H9 (cell line): ENCODE results near the gene BMP5. TPM values are rescaled to one million over a fixed set of nuclear protein-coding genes. Genes with fewer than 3 reads are reported as not detected.

Source experiments
- DNase-seq: peaks from one replicate; pipeline ENCODE4 v3.0.0-alpha.2; 2017
- H2AFZ ChIP-seq: one replicate; pipeline ENCODE4 v1.6.1; 2013; ENCODE audit warnings: mild to moderate bottlenecking, low read length, control low read depth, moderate library complexity
- H2AK5ac ChIP-seq: 2 replicates; pipeline ENCODE4 v1.6.1; 2013; ENCODE audit warnings: low read length, control low read depth, mixed read lengths; ENCODE audit not compliant: insufficient read length
- H2BK120ac ChIP-seq: one replicate; pipeline ENCODE4 v1.6.1; 2013; ENCODE audit warnings: low read depth, mild to moderate bottlenecking, low read length, control low read depth, inconsistent platforms; ENCODE audit not compliant: poor library complexity, severe bottlenecking
- H2BK12ac ChIP-seq: 2 replicates; pipeline ENCODE4 v1.6.1; 2013; ENCODE audit warnings: low read length, control low read depth, mixed read lengths, low read depth; ENCODE audit not compliant: insufficient read length
- H2BK15ac ChIP-seq: 2 replicates; pipeline ENCODE4 v1.6.1; 2013; ENCODE audit warnings: low read depth, low read length, control low read depth
- H2BK20ac ChIP-seq: one replicate; pipeline ENCODE4 v1.6.1; 2013; ENCODE audit warnings: low read depth, mild to moderate bottlenecking, low read length, control low read depth, inconsistent platforms; ENCODE audit not compliant: poor library complexity, severe bottlenecking
- H2BK5ac ChIP-seq: 2 replicates; pipeline ENCODE4 v1.6.1; 2013; ENCODE audit warnings: low read length, control low read depth, mixed read lengths; ENCODE audit not compliant: insufficient read length
- H3K14ac ChIP-seq: 2 replicates; pipeline ENCODE4 v1.6.1; 2013; ENCODE audit warnings: low read length, control low read depth; ENCODE audit not compliant: insufficient read depth
- H3K18ac ChIP-seq: 2 replicates; pipeline ENCODE4 v1.6.1; 2013; ENCODE audit warnings: low read depth, mild to moderate bottlenecking, mixed read lengths, low read length, control low read depth; ENCODE audit not compliant: insufficient read length
- H3K23ac ChIP-seq: 2 replicates; pipeline ENCODE4 v1.6.1; 2013; ENCODE audit warnings: low read length, control low read depth, mixed read lengths, low read depth; ENCODE audit not compliant: insufficient read length
- H3K23me2 ChIP-seq: 2 replicates; pipeline ENCODE4 v1.6.1; 2013; ENCODE audit warnings: low read depth, mild to moderate bottlenecking, mixed read lengths, low read length, control low read depth; ENCODE audit not compliant: insufficient read length, poor library complexity, severe bottlenecking
- H3K27ac ChIP-seq: 2 replicates; pipeline ENCODE4 v1.5.1; 2013; ENCODE audit warnings: low read length, control low read depth, mixed read lengths, low read depth; ENCODE audit not compliant: insufficient read length
- H3K27me3 ChIP-seq: 2 replicates; pipeline ENCODE4 v1.6.1; 2013; ENCODE audit warnings: low read length, control low read depth, inconsistent platforms; ENCODE audit not compliant: insufficient read depth
- H3K4ac ChIP-seq: 2 replicates; pipeline ENCODE4 v1.6.1; 2013; ENCODE audit warnings: low read depth, mild to moderate bottlenecking, control low read depth, inconsistent platforms, low read length, moderate library complexity
- H3K4me1 ChIP-seq: 2 replicates; pipeline ENCODE4 v1.6.1; 2013; ENCODE audit warnings: low read length, control low read depth, inconsistent platforms; ENCODE audit not compliant: insufficient read depth
- H3K4me2 ChIP-seq: 2 replicates; pipeline ENCODE4 v1.6.1; 2013; ENCODE audit warnings: low read length, control low read depth, mixed read lengths; ENCODE audit not compliant: insufficient read length, insufficient read depth
- H3K56ac ChIP-seq: 2 replicates; pipeline ENCODE4 v1.6.1; 2013; ENCODE audit warnings: low read depth, mild to moderate bottlenecking, mixed read lengths, low read length, control low read depth; ENCODE audit not compliant: insufficient read length
- H3K79me1 ChIP-seq: 2 replicates; pipeline ENCODE4 v1.6.1; 2013; ENCODE audit warnings: low read depth, mild to moderate bottlenecking, moderate library complexity, low read length, control low read depth, inconsistent platforms; ENCODE audit not compliant: insufficient read depth, poor library complexity, severe bottlenecking
- H3K79me2 ChIP-seq: 2 replicates; pipeline ENCODE4 v1.6.1; 2013; ENCODE audit warnings: low read length, control low read depth, inconsistent platforms; ENCODE audit not compliant: insufficient read depth
- H3K9ac ChIP-seq: 2 replicates; pipeline ENCODE4 v1.6.1; 2013; ENCODE audit warnings: low read length, control low read depth, mixed read lengths; ENCODE audit not compliant: insufficient read length; ENCODE audit errors: extremely low read depth
- H3K9me3 ChIP-seq: one replicate; pipeline ENCODE4 v1.6.1; 2013; ENCODE audit warnings: low read depth, low read length, inconsistent platforms; ENCODE audit not compliant: control insufficient read depth
- H3T11ph ChIP-seq: one replicate; pipeline ENCODE4 v1.6.1; 2013; ENCODE audit warnings: mild to moderate bottlenecking, low read length, control low read depth, inconsistent platforms
- H4K20me1 ChIP-seq: one replicate; pipeline ENCODE4 v1.6.1; 2013; ENCODE audit not compliant: control insufficient read depth, insufficient read length, insufficient read depth
- H4K5ac ChIP-seq: 2 replicates; pipeline ENCODE4 v1.6.1; 2013; ENCODE audit warnings: low read depth, mild to moderate bottlenecking, mixed read lengths, low read length, control low read depth; ENCODE audit not compliant: insufficient read length
- H4K8ac ChIP-seq: replicated peaks from 2 replicates; pipeline ENCODE4 v1.6.1; 2013; ENCODE audit warnings: low read length, control low read depth, mixed read lengths, low read depth; ENCODE audit not compliant: insufficient read length
- H4K91ac ChIP-seq: 2 replicates; pipeline ENCODE4 v1.6.1; 2013; ENCODE audit warnings: low read depth, mild to moderate bottlenecking, moderate library complexity, mixed read lengths, low read length, control low read depth; ENCODE audit not compliant: insufficient read length
- H3K27ac Mint-ChIP-seq, 3 experiments: 2 replicates in 2 of 3; 3 replicates in 1 of 3; pipeline ENCODE4 v1.8.0; 2020 to 2021; ENCODE audit warnings: mixed read lengths in 3 of 3, mild to moderate bottlenecking in 1 of 3, moderate library complexity in 1 of 3
- H3K27me3 Mint-ChIP-seq: 2 replicates; pipeline ENCODE4 v1.8.0; 2021; ENCODE audit warnings: low read depth, mild to moderate bottlenecking, moderate library complexity, mixed read lengths
- H3K36me3 Mint-ChIP-seq, 3 experiments: 2 replicates in 2 of 3; 3 replicates in 1 of 3; pipeline ENCODE4 v1.8.0; 2020 to 2021; ENCODE audit warnings: low read depth in 3 of 3, mixed read lengths in 3 of 3; ENCODE audit not compliant: insufficient read depth in 1 of 3
- H3K4me1 Mint-ChIP-seq, 2 experiments: 2 replicates each; pipeline ENCODE4 v1.8.0; 2020; ENCODE audit warnings: mixed read lengths in 2 of 2
- H3K4me3 Mint-ChIP-seq, 2 experiments: 2 replicates in 1 of 2; 3 replicates in 1 of 2; pipeline ENCODE4 v1.8.0; 2020 to 2021; ENCODE audit warnings: mild to moderate bottlenecking in 2 of 2, mixed read lengths in 2 of 2, moderate library complexity in 1 of 2
- H3K9me3 Mint-ChIP-seq, 2 experiments: 2 replicates in 1 of 2; 3 replicates in 1 of 2; pipeline ENCODE4 v1.8.0; 2020; ENCODE audit warnings: mild to moderate bottlenecking in 2 of 2, mixed read lengths in 2 of 2, moderate library complexity in 1 of 2
- CTCF ChIP-seq: fragments of 200-600 bp; sonication (generic); conservative IDR thresholded peaks from 3 replicates; pipeline ENCODE4 v1.8.0; 2021; ENCODE audit warnings: antibody characterized with exemption, mild to moderate bottlenecking
- total RNA-seq: library from RNA; stranded (reverse); gene quantifications from 2 replicates; pipeline ENCODE4 v1.2.1, GENCODE V29; 2021

BMP5 gene
- total RNA-seq, 1 experiment from 2014 or later, result not detected

- H2BK20ac ChIP-seq, result no peak overlapping the region
- no peak overlapping the region for H3K4me2 ChIP-seq
- no peak overlapping the region for H3T11ph ChIP-seq
- no peaks in the 10 kb centered on the region for H4K20me1 ChIP-seq
- no peak overlapping the region for H3K14ac ChIP-seq
- H3K23ac ChIP-seq, result no peak overlapping the region
- no peak overlapping the region for H3K9ac ChIP-seq
- H2BK15ac ChIP-seq, result no peak overlapping the region
- Mint-ChIP-seq H3K36me3 (no peaks in the 10 kb centered on the region), H3K27me3 (no peaks in the 10 kb centered on the region), H3K27ac (no peak overlapping the region; a peak in 1 of 7 replicates), H3K4me1 (no peaks in the 10 kb centered on the region), H3K9me3 (no peaks in the 10 kb centered on the region), H3K4me3 (no peak overlapping the region; a peak in 1 of 5 replicates)
- DNase-seq, result no peak
- H2AK5ac ChIP-seq, result no peak overlapping the region
- H3K18ac ChIP-seq, result no peak overlapping the region
- no peak overlapping the region for H2BK12ac ChIP-seq
- H3K56ac ChIP-seq, result no peak overlapping the region
- no peaks in the 10 kb centered on the region for H3K4me1 ChIP-seq
- H2BK5ac ChIP-seq, result no peak overlapping the region
- no peak overlapping the region for H2BK120ac ChIP-seq
- H3K27ac ChIP-seq, result no peak overlapping the region
- TF ChIP-seq CTCF, result no peak
- H3K27me3 ChIP-seq, result no peaks in the 10 kb centered on the region
- no peak overlapping the region for H4K91ac ChIP-seq
- no peaks in the 10 kb centered on the region for H3K23me2 ChIP-seq
- H3K79me1 ChIP-seq, result no peaks in the 10 kb centered on the region
- H2AFZ ChIP-seq, result no peak overlapping the region
- H3K9me3 ChIP-seq, result no peaks in the 10 kb centered on the region
- H3K79me2 ChIP-seq, result no peaks in the 10 kb centered on the region
- no peak overlapping the region for H4K5ac ChIP-seq
- no peak overlapping the region for H4K8ac ChIP-seq
- H3K4ac ChIP-seq, result no peak overlapping the region
Observed at GRCh38 chr6:55841341-55841740, 34.0 kb downstream of the BMP5 start.
